ENCODE measurements around the gene BOC. TPM values are rescaled to one million over a fixed set of nuclear protein-coding genes. Genes with fewer than 3 reads are reported as not detected.

The BOC gene
- polyA plus RNA-seq, 1 experiment = 17.7 TPM

DNA sequence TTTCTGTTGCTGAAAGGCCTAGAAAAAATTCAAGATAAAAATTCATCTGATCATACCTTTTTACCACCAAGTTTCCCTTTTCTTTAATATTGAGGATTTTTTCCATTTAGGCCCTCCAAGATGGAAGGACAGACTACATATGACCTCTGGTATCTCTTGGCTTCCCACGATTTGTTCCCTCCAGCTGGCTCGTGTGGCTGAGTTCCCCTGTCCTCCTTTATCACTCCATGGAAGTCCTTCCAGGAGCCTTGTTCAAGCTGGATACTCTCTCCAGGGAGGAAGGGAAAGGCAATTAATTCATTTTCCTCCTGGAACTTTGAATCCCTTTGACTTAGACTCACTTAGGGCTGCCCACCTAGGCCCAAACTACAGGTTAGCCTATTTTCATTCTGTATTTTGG is 119.4 kb downstream of the BOC start:
- POLR2A ChIA-PET = no interaction called here
- no peaks in the 10 kb centered on the region for H3K27me3 ChIP-seq (ENCODE audit: control insufficient read depth, insufficient read depth, low read length)
- no peak for DNase-seq (ENCODE audit: low read depth)
- TF ChIP-seq CTCF (IDR thresholded peaks at IDR 0.05; ENCODE audit: insufficient read depth, low read depth, low read length) = no peak
- H3K4me3 ChIP-seq (ENCODE audit: low read depth, low read length) = no peak overlapping the region
- CTCF ChIA-PET = no interaction called here
- H3K36me3 ChIP-seq (ENCODE audit: control insufficient read depth, insufficient read depth, low read length) = no peaks in the 10 kb centered on the region

- ChIA-PET CTCF (no interaction called here), POLR2A (no interaction called here)
- no peaks in the 10 kb centered on the region for H3K36me3 ChIP-seq (ENCODE audit: control insufficient read depth, insufficient read depth, low read length)
- TF ChIP-seq CTCF (IDR thresholded peaks at IDR 0.05; ENCODE audit: insufficient read depth, low read depth, low read length) = no peak
- no peaks in the 10 kb centered on the region for H3K27me3 ChIP-seq (ENCODE audit: control insufficient read depth, insufficient read depth, low read length)
- no peak overlapping the region for H3K4me3 ChIP-seq (ENCODE audit: low read depth, low read length)
- DNase-seq (ENCODE audit: low read depth) = no peak
Observed at GRCh38 chr3:113331187-113331586, 119.8 kb downstream of the BOC start.

Other genes starting within 250 kb of the BOC start
- gene CD200R1, start 236.5 kb upstream of the BOC start, polyA plus RNA-seq (2011; rRNA removed) = not detected in 2 replicates
- gene GTPBP8, start 220.6 kb upstream of the BOC start, polyA plus RNA-seq (2011; rRNA removed) = 16.7 and 18.3 TPM in 2 replicates
- 0.82 and 2.8 TPM in 2 replicates for gene CFAP44, start 229.9 kb downstream of the BOC start, polyA plus RNA-seq (2011; rRNA removed)